Testis (tissue), 3 donors: ENCODE results near the gene IRF2. TPM values are rescaled to one million over a fixed set of nuclear protein-coding genes. Genes with fewer than 3 reads are reported as not detected.

ENCODE experiments used
- DNase-seq: peaks from one replicate; pipeline ENCODE4 v3.0.0-alpha.2; 2019
- H3K27ac ChIP-seq, 2 donors: fragments of 200-600 bp; sonication (generic); one replicate each; pipeline ENCODE4 v1.5.1; 2019
- H3K27me3 ChIP-seq: fragments of 200-600 bp; sonication (generic); one replicate; pipeline ENCODE4 v1.5.1; 2019
- H3K36me3 ChIP-seq: fragments of 200-600 bp; sonication (generic); one replicate; pipeline ENCODE4 v1.5.1; 2017; ENCODE audit warnings: low read depth; ENCODE audit errors: missing control alignments
- H3K4me1 ChIP-seq: fragments of 200-600 bp; sonication (generic); one replicate; pipeline ENCODE4 v1.5.1; 2019
- H3K4me3 ChIP-seq, 2 donors: fragments of 200-600 bp; sonication (generic); one replicate each; pipeline ENCODE4 v1.5.1; 2017 to 2019
- H3K9me3 ChIP-seq: fragments of 200-600 bp; sonication (generic); one replicate; pipeline ENCODE4 v1.5.1; 2017
- CTCF ChIP-seq, 3 experiments: fragments of 450-650 bp in 2 of 3; fragments of 200-600 bp in 1 of 3; sonication (generic) in 1 of 3; IDR thresholded peaks; one replicate each; pipeline ENCODE4 v1.5.1; 2016 to 2019; ENCODE audit warnings: antibody characterized with exemption in 3 of 3, mild to moderate bottlenecking in 2 of 3, moderate library complexity in 1 of 3
- POLR2A ChIP-seq: fragments of 450-650 bp; IDR thresholded peaks from one replicate; pipeline ENCODE4 v1.6.1; 2017; ENCODE audit warnings: antibody characterized with exemption, mild to moderate bottlenecking, moderate library complexity
- WGBS, 2 donors: methylation state at CpG; one replicate each; pipeline ENCODE4 v1.1.5; 2018; 5-methylcytosine and 5-hydroxymethylcytosine counted together
- intact Hi-C: fragments of 100-400 bp; cut with DNase I; formaldehyde crosslinking; loops from one replicate; pipeline ENCODE4 v1.15.1; 2023; ENCODE audit warnings: low total_unique reads
- polyA plus RNA-seq: library from polyadenylated mRNA; stranded (reverse); fragments of 350-450 nt; fragmentation: Illumina TruSeq; extraction: RNeasy Lipid Tissue Mini Kit (QIAGEN cat#74804); gene quantifications from one replicate; pipeline ENCODE4 v1.2.3, GENCODE V29; 2014; ENCODE audit warnings: low read depth, low replicate concordance; ENCODE audit not compliant: insufficient read depth
- total RNA-seq, 2 donors: library from RNA; depleted of rRNA; stranded (reverse); fragments of >200 nt; gene quantifications; one replicate each; pipeline ENCODE4 v1.2.3, GENCODE V29; 2016

The IRF2 gene
- total and polyA plus RNA-seq, 3 donors from 2014 or later, result 13.0 to 22.3 (median 16.1) TPM

- H3K27me3 ChIP-seq, result no peaks in the 10 kb centered on the region
- intact Hi-C loops, result no loop called here
- WGBS, 2 donors, result 94 to 95% methylated on average over 5 of the region's 5 CpGs
- no peak overlapping the region for H3K4me3 ChIP-seq
- H3K9me3 ChIP-seq, result no peaks in the 10 kb centered on the region
- DNase-seq, result no peak
- no peak overlapping the region for H3K27ac ChIP-seq
- no peaks in the 10 kb centered on the region for H3K36me3 ChIP-seq
- no peaks in the 10 kb centered on the region for H3K4me1 ChIP-seq
- no peak for TF ChIP-seq CTCF (IDR thresholded peaks at IDR 0.05)
These were observed 36.8 kb upstream of the IRF2 start for GRCh38 chr4:184511156-184511555.

- no peak for DNase-seq
These were observed 36.1 kb upstream of the IRF2 start for GRCh38 chr4:184510401-184510800.

GRCh38 chr4:184506527-184507121 is 32.3 kb upstream of the IRF2 start:
- Histone ChIP-seq H3K9me3 (no peaks in the 10 kb centered on the region), H3K4me1 (no peaks in the 10 kb centered on the region), H3K27me3 (no peaks in the 10 kb centered on the region), H3K36me3 (no peaks in the 10 kb centered on the region), H3K27ac (no peak overlapping the region), H3K4me3 (no peak overlapping the region)
- DNase-seq, result peak; percentile 20
- intact Hi-C loops, result no loop called here
- TF ChIP-seq POLR2A (no peak), CTCF (IDR thresholded peaks at IDR 0.05) (no peak)
- WGBS, 2 donors, result 90 to 91% methylated on average over 6 to 7 of the region's 7 CpGs

More at GRCh38 chr4:184510401-184510800, 36.1 kb upstream of the IRF2 start:
- intact Hi-C loops, result no loop called here
- Histone ChIP-seq H3K27ac (no peak overlapping the region), H3K36me3 (no peaks in the 10 kb centered on the region), H3K9me3 (no peaks in the 10 kb centered on the region), H3K4me1 (no peaks in the 10 kb centered on the region), H3K4me3 (no peak overlapping the region), H3K27me3 (no peaks in the 10 kb centered on the region)
- whole genome bisulfite sequencing, 2 donors, result 87 to 89% methylated on average over 3 of the region's 3 CpGs
- TF ChIP-seq CTCF (IDR thresholded peaks at IDR 0.05), result no peak
- no peak for TF ChIP-seq POLR2A

- Histone ChIP-seq H3K36me3 (no peaks in the 10 kb centered on the region), H3K27me3 (no peaks in the 10 kb centered on the region), H3K9me3 (no peaks in the 10 kb centered on the region), H3K4me3 (no peak overlapping the region), H3K27ac (no peak overlapping the region), H3K4me1 (no peaks in the 10 kb centered on the region)
- intact Hi-C loops, result no loop called here
- 87 to 92% methylated on average over 11 of the region's 11 CpGs for WGBS, 2 donors
- TF ChIP-seq CTCF (IDR thresholded peaks at IDR 0.05) (no peak), POLR2A (no peak)
- DNase-seq, result no peak
These were observed 30.0 kb upstream of the IRF2 start for GRCh38 chr4:184504385-184504784.

GRCh38 chr4:184503869-184504300 is 29.5 kb upstream of the IRF2 start:
- no peak overlapping the region for H3K27ac ChIP-seq
- no peaks in the 10 kb centered on the region for H3K36me3 ChIP-seq
- no peak for DNase-seq
- 73 to 81% methylated on average over 8 of the region's 8 CpGs for WGBS, 2 donors
- no peaks in the 10 kb centered on the region for H3K4me1 ChIP-seq
- no peak for TF ChIP-seq POLR2A
- no peak for TF ChIP-seq CTCF (IDR thresholded peaks at IDR 0.05)
- no peaks in the 10 kb centered on the region for H3K27me3 ChIP-seq
- no peak overlapping the region for H3K4me3 ChIP-seq
- intact Hi-C loops, result no loop called here
- no peaks in the 10 kb centered on the region for H3K9me3 ChIP-seq
